OCI-LY3 (cell line): Measurements from ENCODE around the gene FARP1.

Experiments
- H2AFZ ChIP-seq: fragments of 200-600, 300-600 bp; shearing (Covaris generic); 2 replicates; pipeline ENCODE4 v1.6.0; 2014; ENCODE audit warnings: antibody characterized with exemption, low read depth, low read length
- H3K27ac ChIP-seq: fragments of 200-600, 300-600 bp; sonication (generic); 2 replicates; pipeline ENCODE4 v1.5.1; 2014; ENCODE audit warnings: mild to moderate bottlenecking, low read length, moderate library complexity, mixed read lengths
- H3K27me3 ChIP-seq: fragments of 200-600, 300-600 bp; sonication (generic); 2 replicates; pipeline ENCODE4 v1.6.1; 2014; ENCODE audit warnings: low read depth, low read length, mixed read lengths
- H3K36me3 ChIP-seq: fragments of 200-600, 300-600 bp; sonication (generic); replicated peaks from 2 replicates; pipeline ENCODE3; 2014; ENCODE audit warnings: low read depth, low read length, mixed read lengths
- H3K4me1 ChIP-seq: fragments of 300-600, 200-600 bp; sonication (generic); 2 replicates; pipeline ENCODE4 v1.6.1; 2014; ENCODE audit warnings: low read length, mixed read lengths
- H3K4me2 ChIP-seq: fragments of 200-600, 300-600 bp; sonication (generic); 2 replicates; pipeline ENCODE4 v1.6.1; 2014; ENCODE audit warnings: low read length, mixed read lengths
- H3K4me3 ChIP-seq: fragments of 300-600, 200-600 bp; sonication (generic); 2 replicates; pipeline ENCODE4 v1.5.1; 2014; ENCODE audit warnings: antibody characterized with exemption, mild to moderate bottlenecking, low read length, moderate library complexity
- H3K79me2 ChIP-seq: fragments of 300-600, 200-600 bp; shearing (Covaris generic); 2 replicates; pipeline ENCODE4 v1.6.1; 2014; ENCODE audit warnings: mild to moderate bottlenecking, low read length, mixed read lengths
- H3K9ac ChIP-seq: fragments of 300-600, 200-600 bp; shearing (Covaris generic); 2 replicates; pipeline ENCODE4 v1.6.0; 2014; ENCODE audit warnings: mild to moderate bottlenecking, low read length, moderate library complexity
- H3K9me3 ChIP-seq: fragments of 200-600, 300-600 bp; shearing (Covaris generic); 2 replicates; pipeline ENCODE4 v1.6.1; 2014; ENCODE audit warnings: low read length, mixed read lengths; ENCODE audit not compliant: insufficient read depth
- H4K20me1 ChIP-seq: fragments of 200-600, 300-600 bp; sonication (generic); 2 replicates; pipeline ENCODE4 v1.6.1; 2016; ENCODE audit warnings: low read length, mixed read lengths; ENCODE audit not compliant: insufficient read depth
- CTCF ChIP-seq: fragments of 200-600, 300-600 bp; sonication (generic); IDR thresholded peaks from 2 replicates; pipeline ENCODE4 v1.5.1; 2014; ENCODE audit warnings: antibody characterized with exemption, low read length, low read depth
- EZH2phosphoT487 ChIP-seq: fragments of 200-600 bp; shearing (Covaris generic); IDR thresholded peaks from 2 replicates; pipeline ENCODE4 v1.6.1; 2018; ENCODE audit warnings: antibody characterized with exemption, mixed run types, low read depth

FARP1 gene

GRCh38 chr13:98181111-98181815 is 38.4 kb downstream of the FARP1 start:
- Histone ChIP-seq H3K4me2 (no peak overlapping the region), H3K9ac (no peak overlapping the region), H2AFZ (no peak overlapping the region), H4K20me1 (no peaks in the 10 kb centered on the region), H3K36me3 (no peaks in the 10 kb centered on the region), H3K27me3 (no peaks in the 10 kb centered on the region), H3K9me3 (no peaks in the 10 kb centered on the region), H3K79me2 (no peaks in the 10 kb centered on the region), H3K4me1 (no peaks in the 10 kb centered on the region), H3K4me3 (no peak overlapping the region), H3K27ac (no peak overlapping the region)
- TF ChIP-seq CTCF (no peak), EZH2phosphoT487 (no peak)

GRCh38 chr13:98182153-98182552 is 39.3 kb downstream of the FARP1 start:
- H3K27me3 ChIP-seq, result no peaks in the 10 kb centered on the region
- no peak overlapping the region for H3K27ac ChIP-seq
- no peak overlapping the region for H3K4me2 ChIP-seq
- H3K79me2 ChIP-seq, result no peaks in the 10 kb centered on the region
- H3K4me1 ChIP-seq, result no peaks in the 10 kb centered on the region
- H3K9ac ChIP-seq, result no peak overlapping the region
- TF ChIP-seq EZH2phosphoT487 (no peak), CTCF (no peak)
- no peak overlapping the region for H2AFZ ChIP-seq
- H3K36me3 ChIP-seq, result no peaks in the 10 kb centered on the region
- H3K4me3 ChIP-seq, result no peak overlapping the region
- no peaks in the 10 kb centered on the region for H3K9me3 ChIP-seq
- H4K20me1 ChIP-seq, result no peaks in the 10 kb centered on the region

- Histone ChIP-seq H3K27me3 (no peaks in the 10 kb centered on the region), H3K4me3 (no peak overlapping the region), H2AFZ (no peak overlapping the region), H3K4me1 (no peaks in the 10 kb centered on the region), H3K79me2 (no peaks in the 10 kb centered on the region), H3K27ac (no peak overlapping the region), H3K36me3 (no peaks in the 10 kb centered on the region), H3K9me3 (no peaks in the 10 kb centered on the region), H3K9ac (no peak overlapping the region), H3K4me2 (no peak overlapping the region), H4K20me1 (no peaks in the 10 kb centered on the region)
- no peak for TF ChIP-seq CTCF
- TF ChIP-seq EZH2phosphoT487, result no peak
Observed at GRCh38 chr13:98182589-98182988, 39.7 kb downstream of the FARP1 start.

GRCh38 chr13:98184792-98185191 is 41.9 kb downstream of the FARP1 start:
- Histone ChIP-seq H3K4me3 (no peak overlapping the region), H2AFZ (no peak overlapping the region), H3K4me1 (no peaks in the 10 kb centered on the region), H3K27me3 (no peaks in the 10 kb centered on the region), H3K27ac (no peak overlapping the region), H3K9me3 (no peaks in the 10 kb centered on the region), H3K79me2 (no peaks in the 10 kb centered on the region), H3K9ac (no peak overlapping the region), H3K36me3 (no peaks in the 10 kb centered on the region), H3K4me2 (no peak overlapping the region), H4K20me1 (no peaks in the 10 kb centered on the region)
- TF ChIP-seq EZH2phosphoT487 (no peak), CTCF (no peak)
